Measurements from ENCODE around the gene SLC35G4. TPM values are rescaled to one million over a fixed set of nuclear protein-coding genes. Genes with fewer than 3 reads are reported as not detected.

The SLC35G4 gene
- total RNA-seq, 2 experiments from 2014 or later, result not detected

GRCh38 chr18:11566236-11566965, 43.0 kb upstream of the SLC35G4 start:
- H2AFZ ChIP-seq (ENCODE audit: low read length), result no peak overlapping the region
- H3K4me3 ChIP-seq (ENCODE audit: low read depth, low read length, poor library complexity, severe bottlenecking), result no peak overlapping the region
- H3K27ac ChIP-seq (ENCODE audit: low read depth, low read length, poor library complexity, severe bottlenecking), result no peak overlapping the region
- no peaks in the 10 kb centered on the region for H3K4me1 ChIP-seq (ENCODE audit: insufficient read depth, low read length, poor library complexity, severe bottlenecking)
- TF ChIP-seq EZH2phosphoT487 (IDR thresholded peaks at IDR 0.05; ENCODE audit: borderline replicate concordance, low read depth, low read length) (no peak), CTCF (conservative IDR thresholded peaks at IDR 0.05; ENCODE audit: low read length) (no peak)
- no peaks in the 10 kb centered on the region for H3K9me3 ChIP-seq (ENCODE audit: low read length)
- no TSS peak for BruUV-seq (replicated peaks)
- H4K20me1 ChIP-seq (ENCODE audit: insufficient read depth, low read length), result no peaks in the 10 kb centered on the region
- no peaks in the 10 kb centered on the region for H3K36me3 ChIP-seq (ENCODE audit: insufficient read depth, low read length)
- ChIA-PET CTCF (ENCODE audit: unreplicated experiment) (no interaction called here), POLR2A (no interaction called here)
- no peak overlapping the region for H3K4me2 ChIP-seq (ENCODE audit: low read length)
- intact Hi-C loops (cut with micrococcal nuclease; ENCODE audit: unreplicated experiment), result no loop called here
- DNase-seq (ENCODE audit: low spot score), result no peak
- no peaks in the 10 kb centered on the region for H3K79me2 ChIP-seq (ENCODE audit: insufficient read depth, low read depth, low read length)
- no peaks in the 10 kb centered on the region for H3K9me2 ChIP-seq (ENCODE audit: insufficient read depth, low read length)

GRCh38 chr18:11567396-11567795, 42.0 kb upstream of the SLC35G4 start:
- no peak for TF ChIP-seq EZH2phosphoT487 (IDR thresholded peaks at IDR 0.05; ENCODE audit: borderline replicate concordance, low read depth, low read length)
- TF ChIP-seq CTCF (conservative IDR thresholded peaks at IDR 0.05; ENCODE audit: low read length), result no peak
- intact Hi-C loops (cut with micrococcal nuclease; ENCODE audit: unreplicated experiment), result no loop called here
- Histone ChIP-seq H2AFZ (ENCODE audit: low read length) (no peak overlapping the region), H3K9me3 (ENCODE audit: low read length) (no peaks in the 10 kb centered on the region), H3K4me2 (ENCODE audit: low read length) (no peak overlapping the region), H4K20me1 (ENCODE audit: insufficient read depth, low read length) (no peaks in the 10 kb centered on the region), H3K4me1 (ENCODE audit: insufficient read depth, low read length, poor library complexity, severe bottlenecking) (no peaks in the 10 kb centered on the region), H3K79me2 (ENCODE audit: insufficient read depth, low read depth, low read length) (no peaks in the 10 kb centered on the region), H3K9me2 (ENCODE audit: insufficient read depth, low read length) (no peaks in the 10 kb centered on the region), H3K4me3 (ENCODE audit: low read depth, low read length, poor library complexity, severe bottlenecking) (no peak overlapping the region), H3K27ac (ENCODE audit: low read depth, low read length, poor library complexity, severe bottlenecking) (no peak overlapping the region), H3K36me3 (ENCODE audit: insufficient read depth, low read length) (no peaks in the 10 kb centered on the region)
- ChIA-PET CTCF (ENCODE audit: unreplicated experiment) (no interaction called here), POLR2A (interaction anchor here (0.7 kb wide), 1 partner anchor 1652 kb away, joined by 3 read pairs; no protein-coding TSS in a partner anchor)
- BruUV-seq (replicated peaks), result no TSS peak
- no peak for DNase-seq (ENCODE audit: low spot score)

- H3K4me1 ChIP-seq (ENCODE audit: insufficient read depth, low read length, poor library complexity, severe bottlenecking), result no peaks in the 10 kb centered on the region
- H3K4me3 ChIP-seq (ENCODE audit: low read depth, low read length, poor library complexity, severe bottlenecking), result no peak overlapping the region
- ChIA-PET CTCF (ENCODE audit: unreplicated experiment) (interaction anchor here (0.7 kb wide), 1 partner anchor 17 kb away, joined by 4 read pairs; no protein-coding TSS in a partner anchor), POLR2A (no interaction called here)
- TF ChIP-seq EZH2phosphoT487 (IDR thresholded peaks at IDR 0.05; ENCODE audit: borderline replicate concordance, low read depth, low read length) (no peak), CTCF (conservative IDR thresholded peaks at IDR 0.05; ENCODE audit: low read length) (no peak)
- no peaks in the 10 kb centered on the region for H4K20me1 ChIP-seq (ENCODE audit: insufficient read depth, low read length)
- intact Hi-C loops (cut with micrococcal nuclease; ENCODE audit: unreplicated experiment), result no loop called here
- H3K9me2 ChIP-seq (ENCODE audit: insufficient read depth, low read length), result no peaks in the 10 kb centered on the region
- H3K79me2 ChIP-seq (ENCODE audit: insufficient read depth, low read depth, low read length), result no peaks in the 10 kb centered on the region
- no peak overlapping the region for H2AFZ ChIP-seq (ENCODE audit: low read length)
- H3K4me2 ChIP-seq (ENCODE audit: low read length), result no peak overlapping the region
- BruUV-seq (replicated peaks), result no TSS peak
- no peak overlapping the region for H3K27ac ChIP-seq (ENCODE audit: low read depth, low read length, poor library complexity, severe bottlenecking)
- no peaks in the 10 kb centered on the region for H3K36me3 ChIP-seq (ENCODE audit: insufficient read depth, low read length)
- no peak for DNase-seq (ENCODE audit: low spot score)
- H3K9me3 ChIP-seq (ENCODE audit: low read length), result no peaks in the 10 kb centered on the region
Measured at GRCh38 chr18:11570073-11570588, 39.3 kb upstream of the SLC35G4 start.

Data from OCI-LY7 (cell line).